Embryonic facial prominence (tissue), 1 donor: ENCODE measurements around the gene LSM8.
"Not testable (repeated sequence)": the region's sequence is repeated elsewhere in the genome, so short reads cannot be mapped to it uniquely, and the experiment has no call there.

Source experiments
- DNase-seq: peaks from one replicate; pipeline ENCODE4 v3.0.0-alpha.2; 2016; ENCODE audit errors: extremely low spot score

Gene LSM8

GRCh38 chr7:118183786-118184564 lies at the start of gene LSM8:
Gene LSM8 (plus strand): TSS chr7:118184164. CDS start chr7:118184224, 60 bp downstream.
- peak; percentile 97 for DNase-seq

- not testable (repeated sequence) for DNase-seq
Measured at GRCh38 chr7:118134420-118134819, 49.5 kb upstream of the LSM8 start.

- no peak for DNase-seq
Measured at GRCh38 chr7:118140468-118140867, 43.5 kb upstream of the LSM8 start.

- no peak for DNase-seq
Measured at GRCh38 chr7:118142012-118142411, 42.0 kb upstream of the LSM8 start.

GRCh38 chr7:118148930-118149329 lies 35.0 kb upstream of the LSM8 start:
- no peak for DNase-seq

- DNase-seq, result no peak
Measured at GRCh38 chr7:118149394-118149793, 34.6 kb upstream of the LSM8 start.

GRCh38 chr7:118151671-118152070 lies 32.3 kb upstream of the LSM8 start:
- DNase-seq, result no peak

GRCh38 chr7:118152149-118152548 lies 31.8 kb upstream of the LSM8 start:
- DNase-seq, result no peak

GRCh38 chr7:118152654-118153053 lies 31.3 kb upstream of the LSM8 start:
- DNase-seq, result no peak

GRCh38 chr7:118153551-118154177 lies 30.3 kb upstream of the LSM8 start:
- DNase-seq, result no peak

- DNase-seq, result no peak
Measured at GRCh38 chr7:118158766-118159165, 25.2 kb upstream of the LSM8 start.

- no peak for DNase-seq
Measured at GRCh38 chr7:118169146-118169545, 14.8 kb upstream of the LSM8 start.

- no peak for DNase-seq
Measured at GRCh38 chr7:118175740-118176139, 8.2 kb upstream of the LSM8 start.

GRCh38 chr7:118179191-118179590 lies 4.8 kb upstream of the LSM8 start:
- no peak for DNase-seq

- DNase-seq, result no peak
Measured at GRCh38 chr7:118182593-118183427, 1.2 kb upstream of the LSM8 start.

GRCh38 chr7:118183428-118183785 lies 557 bp upstream of the LSM8 start:
- DNase-seq, result no peak

- DNase-seq, result no peak
Measured at GRCh38 chr7:118184565-118184940, 589 bp downstream of the LSM8 start.

- no peak for DNase-seq
Measured at GRCh38 chr7:118185163-118185860, 1.3 kb downstream of the LSM8 start.

- DNase-seq, result no peak
Measured at GRCh38 chr7:118186501-118186900, 2.5 kb downstream of the LSM8 start.

GRCh38 chr7:118194571-118194970 lies 10.6 kb downstream of the LSM8 start:
- DNase-seq, result no peak

GRCh38 chr7:118195837-118196474 lies 12.0 kb downstream of the LSM8 start:
- no peak for DNase-seq

- no peak for DNase-seq
Measured at GRCh38 chr7:118202061-118202460, 18.1 kb downstream of the LSM8 start.
